Measurements from ENCODE around the gene UBR3.
"Not testable (repeated sequence)": the region's sequence is repeated elsewhere in the genome, so short reads cannot be mapped to it uniquely, and the experiment has no call there.

Gene UBR3

GRCh38 chr2:169824373-169825333 is 2.6 kb upstream of the UBR3 start, which contains the start of gene METTL5:
TSS of gene METTL5 (minus strand) at chr2:169824905. CDS start at chr2:169824597, 308 bp downstream.
- DNase-seq = peak; percentile 47 to 70 (median 68)

GRCh38 chr2:169828141-169828811 is 1.0 kb downstream of the UBR3 start:
- peak; percentile 13 to 49 (median 25) for DNase-seq

GRCh38 chr2:169834401-169834800 is 7.1 kb downstream of the UBR3 start:
- DNase-seq = no peak

- no peak for DNase-seq
Measured at GRCh38 chr2:169838743-169839489, 11.7 kb downstream of the UBR3 start.

- no peak for DNase-seq
Measured at GRCh38 chr2:169839954-169840746, 12.9 kb downstream of the UBR3 start.

- no peak for DNase-seq
Measured at GRCh38 chr2:169840747-169841142, 13.5 kb downstream of the UBR3 start.

- DNase-seq = not testable (repeated sequence)
Measured at GRCh38 chr2:169841625-169842024, 14.4 kb downstream of the UBR3 start.

GRCh38 chr2:169845016-169845415 is 17.8 kb downstream of the UBR3 start:
- DNase-seq = no peak

- DNase-seq = not testable (repeated sequence)
Measured at GRCh38 chr2:169848959-169849693, 21.9 kb downstream of the UBR3 start.

GRCh38 chr2:169849710-169850109 is 22.5 kb downstream of the UBR3 start:
- no peak for DNase-seq

- DNase-seq = no peak
Measured at GRCh38 chr2:169853041-169853668, 25.9 kb downstream of the UBR3 start.

- not testable (repeated sequence) for DNase-seq
Measured at GRCh38 chr2:169855281-169856258, 28.3 kb downstream of the UBR3 start.

GRCh38 chr2:169859423-169859822 is 32.2 kb downstream of the UBR3 start:
- DNase-seq = no peak

GRCh38 chr2:169860149-169860548 is 32.9 kb downstream of the UBR3 start:
- DNase-seq = no peak

GRCh38 chr2:169862816-169863215 is 35.6 kb downstream of the UBR3 start:
- DNase-seq = no peak

GRCh38 chr2:169865492-169865891 is 38.2 kb downstream of the UBR3 start:
- DNase-seq = no peak

- DNase-seq = not testable (repeated sequence)
Measured at GRCh38 chr2:169866230-169866629, 39.0 kb downstream of the UBR3 start.

GRCh38 chr2:169867579-169867978 is 40.3 kb downstream of the UBR3 start:
- no peak for DNase-seq

GRCh38 chr2:169868951-169869350 is 41.7 kb downstream of the UBR3 start:
- no peak for DNase-seq

GRCh38 chr2:169871369-169871768 is 44.1 kb downstream of the UBR3 start:
- DNase-seq = not testable (repeated sequence)

All from stimulated activated naive CD4-positive, alpha-beta T cell (primary cell).